Right lobe of liver (tissue), 6 donors: Measurements from ENCODE around the gene UGT2A3. TPM values are rescaled to one million over a fixed set of nuclear protein-coding genes. Genes with fewer than 3 reads are reported as not detected.

ENCODE experiments used
- ATAC-seq, 4 donors: fragments of 200-7000 bp; cut with Tn5 transposase; one replicate each; pipeline ENCODE4 v1.9.1; 2020; ENCODE audit warnings: mild to moderate bottlenecking in 4 of 4, moderate library complexity in 4 of 4
- DNase-seq, 3 donors: peaks; one replicate each; pipeline ENCODE4 v3.0.0-alpha.2; 2020
- H3K27ac ChIP-seq, 3 donors: fragments of 200-600 bp; one replicate each; pipeline ENCODE4 v1.8.0; 2022
- H3K27me3 ChIP-seq, 2 donors: fragments of 200-600 bp; one replicate each; pipeline ENCODE4 v1.8.0; 2022
- H3K36me3 ChIP-seq, 4 donors: fragments of 200-600 bp; sonication (generic) in 1 of 4; one replicate each; pipeline versions ENCODE4 v1.5.1 to v1.8.0; 2017 to 2022; ENCODE audit warnings: control low read depth in 1 of 4
- H3K4me1 ChIP-seq, 4 donors: fragments of 200-600 bp; sonication (generic) in 1 of 4; one replicate each; pipeline versions ENCODE4 v1.5.1 to v1.8.0; 2017 to 2022; ENCODE audit warnings: control low read depth in 1 of 4
- H3K4me3 ChIP-seq, 3 donors: fragments of 200-600 bp; one replicate each; pipeline ENCODE4 v1.8.0; 2022
- H3K9me3 ChIP-seq, 4 donors: fragments of 200-600 bp; sonication (generic) in 1 of 4; one replicate each; pipeline versions ENCODE4 v1.5.1 to v1.8.0; 2017 to 2022; ENCODE audit warnings: control low read depth in 1 of 4
- CTCF ChIP-seq, 4 donors: fragments of 200-600 bp in 3 of 4; fragments of 450-650 bp in 1 of 4; IDR thresholded peaks; one replicate each; pipeline versions ENCODE4 v1.5.1 to v1.8.0; 2016 to 2022; ENCODE audit warnings: antibody characterized with exemption in 4 of 4, mild to moderate bottlenecking in 2 of 4
- POLR2A ChIP-seq: fragments of 450-650 bp; IDR thresholded peaks from one replicate; pipeline ENCODE4 v1.6.1; 2017; ENCODE audit warnings: antibody characterized with exemption, mild to moderate bottlenecking
- WGBS: methylation state at CpG from one replicate; pipeline ENCODE4 v1.1.6; 2018; ENCODE audit warnings: low coverage, low lambda C conversion rate; ENCODE audit not compliant: insufficient coverage; ENCODE audit errors: missing lambda C conversion rate; 5-methylcytosine and 5-hydroxymethylcytosine counted together
- intact Hi-C, 2 donors: fragments of 100-400 bp; cut with DNase I; formaldehyde crosslinking; loops; one replicate each; pipeline versions ENCODE4 v1.11.2 to v1.14.1; 2022
- total RNA-seq, 6 experiments: library from RNA; depleted of rRNA in 2 of 6; stranded (reverse); fragments of >200 nt in 2 of 6; fragmentation: NEBNext Ultra II Directional in 3 of 6; extraction: Animal tissue kit (Norgen Biotek cat#: 25700) in 3 of 6; gene quantifications; one replicate each; pipeline versions ENCODE4 v1.1.0 to v1.2.4, GENCODE V29; 2016 to 2023
- donor health status: DM: no; HTN: yes; CAD: no.
- donor health status: DM: no; HTN: no; CAD: no.
- donor health status: DM: no; HTN: no; CAD: no.
- donor health status: DM: no; HTN: yes; CAD: no.
- donor health status: DM: no; HTN: yes; CAD: no.

Gene UGT2A3
- total RNA-seq, 6 experiments from 2014 or later: 17.5 to 45.2 (median 30.9) TPM

GRCh38 chr4:68896749-68897148, 54.9 kb downstream of the UGT2A3 start:
- H3K4me1 ChIP-seq: peaks cover 0 to 23% (median 0%) of the 10 kb centered on the region in 4 donors
- 5% methylated on average over 1 of the region's 1 CpG for WGBS
- ATAC-seq: peak in 3 of 4 donors; percentile 50 to 61 (median 54)
- no peak overlapping the region for H3K4me3 ChIP-seq
- H3K27ac ChIP-seq: peak overlapping the region in 2 of 3 donors; percentile 6 to 24
- no peaks in the 10 kb centered on the region for H3K9me3 ChIP-seq
- no peak for DNase-seq
- H3K27me3 ChIP-seq: no peaks in the 10 kb centered on the region
- no peak for TF ChIP-seq POLR2A
- TF ChIP-seq CTCF (IDR thresholded peaks at IDR 0.05): no peak
- intact Hi-C loops: no loop called here
- no peaks in the 10 kb centered on the region for H3K36me3 ChIP-seq

- intact Hi-C loops: no loop called here
- H3K36me3 ChIP-seq: no peaks in the 10 kb centered on the region
These were observed 55.9 kb downstream of the UGT2A3 start for GRCh38 chr4:68895561-68896198.

GRCh38 chr4:68892861-68893260, 58.7 kb downstream of the UGT2A3 start:
- H3K36me3 ChIP-seq: no peaks in the 10 kb centered on the region
- H3K4me1 ChIP-seq: peaks cover 0 to 18% (median 0%) of the 10 kb centered on the region in 4 donors
- no peak for ATAC-seq
- H3K9me3 ChIP-seq: no peaks in the 10 kb centered on the region
- DNase-seq: no peak
- 80% methylated on average over 1 of the region's 1 CpG for WGBS
- no peaks in the 10 kb centered on the region for H3K27me3 ChIP-seq
- no peak overlapping the region for H3K4me3 ChIP-seq
- H3K27ac ChIP-seq: no peak overlapping the region
- no peak for TF ChIP-seq CTCF (IDR thresholded peaks at IDR 0.05)
- no peak for TF ChIP-seq POLR2A
- intact Hi-C loops: no loop called here

More at GRCh38 chr4:68895561-68896198, 55.9 kb downstream of the UGT2A3 start:
- H3K4me3 ChIP-seq: no peak overlapping the region
- peaks cover 0 to 23% (median 0%) of the 10 kb centered on the region in 4 donors for H3K4me1 ChIP-seq
- no peaks in the 10 kb centered on the region for H3K27me3 ChIP-seq
- H3K27ac ChIP-seq: peak overlapping the region in 1 of 3 donors; percentile 24
- DNase-seq (no peak), ATAC-seq (peak in 3 of 4 donors; percentile 60 to 71 (median 61))
- H3K9me3 ChIP-seq: no peaks in the 10 kb centered on the region
- WGBS: 26% methylated on average over 5 of the region's 5 CpGs
- TF ChIP-seq POLR2A (no peak), CTCF (IDR thresholded peaks at IDR 0.05) (no peak)

- Histone ChIP-seq H3K27ac (peak overlapping the region in 1 of 3 donors; percentile 17), H3K4me3 (peak overlapping the region in 2 of 3 donors; percentile 10 to 17), H3K4me1 (peaks cover 0 to 10% (median 0%) of the 10 kb centered on the region in 4 donors), H3K9me3 (no peaks in the 10 kb centered on the region), H3K36me3 (no peaks in the 10 kb centered on the region), H3K27me3 (no peaks in the 10 kb centered on the region)
- ATAC-seq (peak; percentile 56 to 62 (median 58)), DNase-seq (no peak)
- intact Hi-C loops: no loop called here
- 21% methylated on average over 3 of the region's 3 CpGs for WGBS
- TF ChIP-seq CTCF (IDR thresholded peaks at IDR 0.05): no peak
- no peak for TF ChIP-seq POLR2A
These were observed 59.9 kb downstream of the UGT2A3 start for GRCh38 chr4:68891678-68892077.
